ENCODE results near the gene ATE1. TPM values are rescaled to one million over a fixed set of nuclear protein-coding genes. Genes with fewer than 3 reads are reported as not detected.
A peak's percentile ranks its signal among the peaks of the same experiment; 100 is the strongest.

Gene ATE1
- total RNA-seq, 1 donor from 2014 or later = 20.3 TPM

DNA sequence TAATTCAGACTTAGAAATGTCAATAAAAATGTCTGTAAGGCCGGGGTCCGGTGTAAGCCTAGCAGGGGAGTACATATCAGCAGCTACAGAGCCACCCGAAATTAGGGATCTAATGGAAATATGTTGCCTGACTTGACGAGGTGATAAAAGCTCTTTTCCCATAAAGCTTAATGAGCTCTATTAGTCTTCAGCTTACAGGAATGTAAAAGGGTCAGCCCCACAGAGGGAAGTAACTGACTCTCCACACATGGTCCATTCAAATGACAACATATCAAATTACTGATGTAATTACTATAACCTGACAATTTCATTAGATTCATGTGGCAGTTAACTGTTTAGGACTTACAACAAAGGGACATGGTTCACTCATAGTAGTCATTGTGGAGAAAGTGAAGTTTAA lies 62.3 kb downstream of the ATE1 start:
- ATAC-seq = no peak

DNA sequence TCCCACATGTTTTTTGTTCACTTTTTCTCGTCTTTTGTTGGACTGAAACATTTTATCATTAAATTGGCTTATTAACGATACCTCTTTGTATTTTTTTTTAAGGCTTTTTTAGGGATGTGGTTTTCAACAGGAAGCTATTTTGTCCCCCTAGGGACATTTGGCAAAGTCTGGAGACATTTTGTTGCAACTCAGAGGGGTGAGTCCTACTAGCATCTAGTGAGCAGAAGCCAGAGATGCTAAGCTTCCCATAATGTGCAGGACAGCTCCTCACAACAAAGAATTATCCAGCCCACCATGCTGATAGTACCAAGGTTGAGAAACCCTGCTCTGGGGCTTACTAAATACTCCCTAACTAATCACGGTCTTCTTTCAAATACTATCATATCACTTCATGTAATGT lies 63.2 kb downstream of the ATE1 start:
- no peak for ATAC-seq

DNA sequence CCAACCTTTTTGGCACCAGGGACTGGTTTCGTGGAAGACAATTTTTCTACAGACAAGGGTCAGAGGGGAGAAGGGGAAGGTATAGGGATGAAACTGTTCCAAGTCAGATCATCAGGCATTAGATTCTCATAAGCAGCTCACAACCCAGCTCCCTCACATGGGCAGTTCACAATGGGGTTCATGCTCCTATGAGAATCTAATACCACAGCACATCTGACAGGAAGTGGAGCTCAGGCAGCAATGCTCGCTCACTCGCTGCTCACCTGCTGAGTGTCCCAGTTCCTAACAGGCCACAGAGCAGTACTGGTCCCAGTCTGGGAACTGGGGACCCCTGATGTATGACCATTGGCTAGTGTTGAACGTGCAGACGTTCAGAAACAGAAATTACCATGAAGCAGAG lies 63.7 kb downstream of the ATE1 start:
- ATAC-seq = no peak

DNA sequence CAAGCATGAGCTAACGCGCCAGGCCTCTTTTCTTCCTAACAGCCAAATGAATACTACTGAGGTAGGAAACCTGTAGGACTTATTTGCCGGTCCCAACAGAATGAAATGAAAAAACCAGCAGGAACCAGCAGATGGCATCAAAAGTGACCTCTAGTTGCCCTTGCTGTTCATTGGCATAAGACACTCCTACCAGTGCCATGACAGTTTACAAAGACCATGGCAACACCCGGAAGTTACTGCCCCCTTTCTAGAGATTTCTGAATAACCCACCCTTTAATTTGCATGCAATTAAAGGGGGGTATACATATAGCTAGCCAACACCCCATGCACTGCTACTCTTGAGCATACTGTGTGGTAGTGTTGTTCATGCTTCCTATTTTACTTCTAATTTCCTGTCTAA lies 65.2 kb downstream of the ATE1 start:
- ATAC-seq = no peak

DNA sequence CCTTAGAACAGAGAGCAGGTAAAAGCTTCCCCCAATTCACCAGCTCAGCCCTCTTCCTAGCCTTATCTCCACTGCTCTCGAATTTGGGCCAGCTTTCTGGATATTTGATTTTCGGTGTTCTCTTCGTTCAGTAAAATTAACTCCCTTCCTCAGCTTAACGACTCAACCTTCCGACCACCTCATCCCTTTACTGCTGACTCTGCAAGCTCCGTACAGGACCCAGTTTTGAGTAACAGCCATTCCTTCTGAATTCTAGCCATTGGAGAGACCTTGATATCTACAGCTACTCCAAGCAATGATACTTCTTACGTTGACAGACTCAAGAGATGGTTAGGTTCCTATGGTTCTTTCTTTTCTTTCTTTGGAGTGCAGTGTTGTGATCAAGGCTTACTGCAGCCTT lies 65.8 kb downstream of the ATE1 start:
- no peak for ATAC-seq

DNA sequence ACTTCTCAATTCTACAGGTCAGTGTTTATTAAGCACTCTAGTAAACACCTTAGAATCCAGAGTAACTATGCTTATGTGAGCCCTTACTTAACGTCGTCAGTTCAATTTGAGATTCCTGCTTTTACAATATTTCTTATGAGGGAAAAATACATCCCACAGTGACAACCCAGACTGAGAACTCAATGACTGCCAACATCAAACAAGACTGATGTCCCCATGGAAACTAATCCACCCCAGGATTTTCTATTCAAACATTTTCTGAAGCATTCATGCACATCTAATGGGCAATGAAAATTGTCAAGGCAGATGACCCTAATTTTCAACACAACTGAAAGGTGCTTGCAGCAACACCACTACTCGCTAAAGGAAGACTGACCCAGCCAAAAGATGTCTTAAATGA lies 67.0 kb downstream of the ATE1 start:
- no peak for ATAC-seq

DNA sequence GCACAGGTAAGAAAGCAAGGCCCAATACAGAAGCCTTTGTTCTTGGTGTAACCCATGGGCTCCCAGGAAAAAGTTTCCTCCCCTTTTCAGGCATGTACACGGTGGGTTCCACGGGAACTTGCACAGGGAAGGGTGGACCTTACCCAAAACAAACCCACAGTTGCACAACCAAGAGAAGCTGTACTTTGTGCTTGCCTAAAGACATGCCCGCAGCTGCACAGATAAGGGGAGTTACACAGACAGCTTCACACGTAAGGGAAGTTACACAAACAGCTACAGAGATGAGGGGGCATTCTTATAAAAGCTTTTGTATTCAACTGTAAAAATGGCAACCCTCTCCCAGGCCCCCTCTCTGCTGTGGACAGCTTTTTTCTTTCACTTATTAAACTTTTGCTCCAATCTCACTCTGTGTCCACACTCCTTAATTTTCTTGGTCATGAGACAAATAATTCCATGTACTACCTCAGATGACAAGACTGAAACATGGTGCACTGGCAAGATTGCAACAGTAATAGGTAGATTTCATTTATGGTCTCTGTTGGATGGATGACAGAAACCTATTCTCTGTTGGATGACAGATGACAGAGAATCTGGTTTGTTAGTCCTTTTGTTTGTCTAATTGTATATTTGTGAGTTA lies 72.9 kb downstream of the ATE1 start:
- no peak for ATAC-seq

DNA sequence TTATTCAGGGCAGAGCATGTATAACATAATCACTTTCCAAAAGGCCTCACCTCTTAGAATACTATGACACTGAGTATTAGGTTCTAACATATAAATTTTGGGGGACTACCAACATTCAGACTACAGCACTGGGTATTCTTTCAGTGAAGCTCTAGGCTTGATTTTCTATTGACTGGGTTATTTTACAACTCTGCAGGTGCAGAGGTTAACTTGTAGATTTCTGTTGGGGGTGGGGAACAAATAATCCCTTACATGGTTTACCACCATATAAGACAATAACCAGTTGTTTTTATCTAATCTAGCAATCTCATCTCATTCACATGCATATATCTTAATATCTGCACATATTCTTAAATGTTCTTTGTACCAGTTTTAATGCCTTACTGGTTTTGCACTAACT lies 73.9 kb downstream of the ATE1 start:
- no peak for ATAC-seq

DNA sequence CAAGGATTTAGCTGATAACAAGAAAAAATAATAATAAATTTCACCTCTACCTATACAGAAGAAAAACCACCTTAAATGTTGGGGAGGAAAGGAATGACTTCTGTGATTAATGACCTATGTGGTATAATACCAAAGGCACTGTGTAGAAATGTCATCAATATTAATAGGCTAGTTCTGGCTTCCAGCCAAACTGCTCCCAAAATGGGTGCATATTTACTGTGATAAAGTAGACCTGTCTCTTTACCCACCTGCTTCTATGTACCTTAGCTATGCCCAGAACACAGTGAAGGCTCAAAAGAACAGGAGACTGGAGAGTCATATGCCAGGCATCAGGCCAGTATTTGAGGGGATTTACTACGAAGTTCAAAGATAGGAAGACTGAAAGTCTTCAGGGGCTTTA lies 76.0 kb downstream of the ATE1 start:
- no peak for ATAC-seq

DNA sequence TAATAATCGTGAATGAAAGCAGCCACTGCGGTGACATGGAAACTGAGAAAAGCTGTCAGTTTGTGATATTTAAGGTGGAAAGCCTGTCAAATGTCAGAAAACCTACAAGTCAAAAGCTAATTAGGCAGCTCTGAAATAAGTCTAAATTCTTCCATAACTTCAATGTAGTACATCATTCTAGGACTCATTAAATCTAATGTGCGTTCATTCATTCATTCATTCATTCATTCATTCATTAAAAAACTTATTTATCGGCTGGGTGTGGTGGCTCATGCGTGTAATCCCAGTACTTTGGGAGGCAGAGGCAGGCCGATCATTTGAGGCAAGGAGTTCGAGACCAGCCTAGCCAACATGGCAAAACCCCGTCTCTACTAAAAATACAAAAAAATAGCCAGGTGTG lies 79.7 kb downstream of the ATE1 start:
- ATAC-seq = no peak

DNA sequence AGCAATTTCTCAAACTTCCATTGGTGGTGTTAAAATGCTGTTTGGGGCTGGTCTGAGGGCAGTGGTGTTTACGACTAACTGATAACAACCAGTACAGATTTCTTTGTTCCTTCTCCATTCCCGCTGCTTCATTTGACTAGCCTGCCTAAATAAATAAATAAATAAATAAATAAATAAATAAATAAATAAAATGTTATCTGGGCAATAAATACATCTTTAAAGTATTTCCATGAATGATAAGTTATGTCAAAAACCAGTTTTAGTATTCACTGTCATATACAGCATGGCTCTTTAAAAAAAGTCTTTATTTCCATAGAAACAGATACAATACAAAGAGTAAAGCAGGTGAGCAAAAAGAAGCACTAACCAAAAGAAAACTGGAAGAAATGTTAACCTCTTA lies 81.3 kb downstream of the ATE1 start:
- no peak for ATAC-seq

DNA sequence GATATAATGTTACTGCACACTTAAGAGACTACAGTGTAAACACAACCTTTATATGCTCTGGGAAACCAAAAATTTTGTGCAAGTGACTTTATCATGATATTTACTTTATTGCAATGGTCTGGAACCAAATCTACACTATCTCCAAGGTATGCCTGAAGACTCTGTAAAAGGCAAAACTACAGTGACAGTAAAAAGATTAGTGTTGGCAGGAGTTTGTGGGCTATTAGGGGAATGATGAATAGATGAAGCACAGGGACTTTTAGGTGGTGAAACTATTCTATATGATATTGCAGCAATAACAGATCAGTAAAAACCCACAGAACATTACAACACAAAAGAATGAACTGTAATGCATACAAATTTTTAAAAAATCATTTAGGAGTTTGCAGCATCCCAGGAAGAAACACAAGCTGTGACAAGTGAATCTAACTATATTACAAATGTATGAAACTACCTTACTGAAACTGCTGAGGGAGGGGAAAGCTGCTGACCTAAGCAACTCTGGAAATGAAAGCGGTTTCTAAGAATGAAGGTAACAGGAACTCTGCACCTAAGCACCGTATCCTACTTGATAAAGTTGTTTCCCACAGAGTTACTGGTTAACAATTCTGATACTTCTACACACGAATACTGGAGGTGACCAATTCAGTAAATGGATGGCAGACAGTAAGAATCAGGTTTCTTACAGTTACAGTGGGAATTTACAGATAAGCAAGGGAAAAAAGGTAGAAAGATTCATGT lies 82.6 kb downstream of the ATE1 start:
- ATAC-seq = no peak

DNA sequence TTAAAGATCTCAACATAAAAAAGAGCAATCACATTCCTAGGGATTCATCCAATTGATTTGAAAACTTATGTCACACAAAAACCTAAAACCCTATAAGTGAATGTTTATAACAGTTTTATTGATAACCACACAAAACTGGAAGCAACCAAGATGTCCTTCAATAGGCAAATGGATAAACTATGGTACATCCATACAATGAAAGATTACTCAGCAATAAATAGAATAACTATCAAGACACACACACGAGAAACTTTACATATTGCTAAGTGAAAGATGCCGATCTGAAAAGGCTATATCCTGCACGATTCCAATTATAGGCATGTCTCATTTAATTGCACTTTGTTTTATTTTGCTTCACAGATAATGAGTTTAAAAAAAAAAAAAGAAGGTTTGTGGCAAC lies 83.3 kb downstream of the ATE1 start:
- ATAC-seq = no peak

DNA sequence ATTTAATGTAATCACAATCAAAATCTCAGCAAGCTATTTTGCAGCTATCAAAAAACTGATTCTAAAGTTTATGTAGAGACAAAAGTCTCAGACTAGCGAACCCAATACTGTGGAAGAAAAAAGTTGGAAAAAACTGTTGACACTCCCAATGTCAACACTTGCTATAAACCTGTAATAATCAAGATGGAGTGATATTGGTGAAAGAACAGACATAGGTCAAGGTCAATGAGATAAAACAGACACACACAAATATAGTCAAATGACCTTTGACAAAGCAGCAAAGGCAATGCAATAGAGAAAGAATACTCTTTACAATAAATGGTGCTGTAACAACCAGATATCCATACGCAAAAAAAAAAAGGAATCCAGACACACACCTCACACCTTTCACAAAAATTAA lies 84.5 kb downstream of the ATE1 start:
- ATAC-seq = no peak

DNA sequence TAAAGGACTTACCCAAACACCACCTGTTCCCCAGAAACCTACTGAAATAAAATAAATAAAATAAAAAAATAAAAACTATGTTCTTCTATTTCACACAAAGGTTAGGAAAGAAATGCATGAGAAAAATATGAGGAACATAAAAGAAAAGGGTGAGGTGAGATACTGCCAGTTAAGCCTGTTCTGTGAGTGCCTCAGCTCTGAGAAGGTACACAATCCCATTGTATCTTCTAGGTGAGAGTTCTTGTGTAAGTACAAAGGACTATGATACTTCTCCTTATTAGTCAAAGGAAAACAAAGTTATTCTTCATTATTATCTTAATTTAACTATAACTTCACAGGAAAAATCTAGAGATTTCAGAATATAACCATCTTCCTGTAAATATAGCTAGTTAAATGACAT lies 86.0 kb downstream of the ATE1 start:
- ATAC-seq = peak; percentile 97

DNA sequence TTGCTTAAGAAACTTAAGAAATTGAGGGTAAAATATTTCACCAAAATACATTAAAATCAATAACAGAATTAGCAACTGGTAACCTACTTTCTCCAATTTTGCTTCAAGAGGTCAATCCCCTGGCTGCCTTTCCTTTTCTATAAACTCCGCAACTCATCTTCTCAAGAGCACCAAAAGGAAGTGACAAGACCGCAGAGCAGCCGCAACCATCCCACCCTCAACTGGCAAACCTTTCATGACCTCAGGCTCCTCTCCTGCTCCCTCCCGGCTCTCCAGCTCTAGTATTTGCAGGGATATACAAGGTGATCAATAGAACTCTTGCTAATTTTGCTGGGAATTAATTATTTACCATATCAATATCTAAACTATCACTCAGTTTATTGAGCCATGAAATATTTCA lies 88.9 kb downstream of the ATE1 start:
- no peak for ATAC-seq

DNA sequence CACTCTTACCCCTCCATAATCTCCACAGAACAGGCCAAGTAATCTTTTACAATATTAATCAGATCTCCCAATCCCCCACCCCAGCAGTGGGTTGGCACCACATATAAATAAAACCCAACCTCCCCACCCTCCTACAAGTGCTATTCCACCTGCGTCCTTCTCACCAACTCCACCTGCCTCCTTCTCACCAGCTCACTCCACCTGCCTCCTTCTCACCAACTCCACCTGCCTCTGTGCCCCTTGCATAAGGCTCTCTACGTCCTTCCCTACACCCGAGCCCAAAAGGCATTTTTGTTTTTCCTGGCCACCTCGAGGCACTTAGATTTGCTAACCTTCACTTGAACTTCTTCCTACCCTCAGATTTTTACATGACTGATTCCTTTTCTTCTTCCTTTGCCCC lies 89.7 kb downstream of the ATE1 start:
- no peak for ATAC-seq

DNA sequence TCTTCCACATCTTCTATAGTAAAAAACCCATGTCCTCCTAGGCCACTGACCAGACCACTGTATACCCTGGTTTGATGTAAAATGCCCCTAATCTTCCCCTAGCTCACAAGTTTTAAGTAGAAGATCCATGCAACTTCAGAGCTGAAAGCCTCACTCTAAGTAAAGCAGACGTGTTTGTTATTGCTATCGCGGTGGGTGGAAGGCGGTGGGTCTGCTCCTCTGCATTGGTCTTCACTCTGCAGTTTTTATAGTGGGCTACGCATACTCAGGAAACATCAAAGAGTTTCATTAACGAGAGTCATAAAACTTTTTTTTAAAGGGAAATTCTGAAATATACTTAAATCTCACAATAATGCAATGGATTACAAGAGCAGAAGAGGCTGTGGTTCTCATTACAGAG lies 91.7 kb downstream of the ATE1 start:
- no peak for ATAC-seq

DNA sequence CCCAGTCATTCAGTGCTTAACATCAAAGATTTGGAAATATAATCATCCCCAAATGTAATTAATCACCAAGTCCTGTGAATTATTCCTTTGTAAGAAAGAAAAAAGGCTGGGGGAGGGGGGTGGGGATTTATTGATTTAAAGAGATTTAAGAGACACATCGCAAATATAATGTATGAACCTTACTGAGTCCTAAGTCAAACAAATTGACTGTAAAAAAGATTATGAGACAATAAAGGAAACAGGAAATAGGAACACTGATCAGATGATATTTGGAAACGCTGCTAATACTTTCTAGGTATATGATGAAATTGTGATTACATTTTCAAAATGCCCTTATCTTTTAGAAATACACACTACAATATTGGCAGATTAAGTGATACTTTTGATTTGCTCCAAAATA lies 92.5 kb downstream of the ATE1 start:
- no peak for ATAC-seq

DNA sequence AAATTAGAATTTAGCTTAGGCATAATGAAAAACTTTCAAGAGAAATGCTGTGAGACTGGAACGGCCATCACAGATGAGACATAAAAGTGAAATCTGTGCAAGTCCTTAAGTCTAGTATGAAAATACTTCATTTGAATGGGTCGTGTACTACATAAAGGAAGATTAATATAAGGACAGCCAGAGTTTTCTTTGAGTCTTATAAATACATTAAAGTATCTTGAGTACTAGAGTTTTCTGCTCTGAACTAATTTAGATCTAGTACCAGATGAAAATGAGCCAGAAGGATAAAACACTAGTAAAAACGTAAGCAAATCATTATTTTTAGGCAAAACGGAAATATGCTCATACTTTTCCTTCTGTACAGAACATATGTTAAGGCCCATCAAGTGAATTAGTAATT lies 93.1 kb downstream of the ATE1 start:
- ATAC-seq = no peak

DNA sequence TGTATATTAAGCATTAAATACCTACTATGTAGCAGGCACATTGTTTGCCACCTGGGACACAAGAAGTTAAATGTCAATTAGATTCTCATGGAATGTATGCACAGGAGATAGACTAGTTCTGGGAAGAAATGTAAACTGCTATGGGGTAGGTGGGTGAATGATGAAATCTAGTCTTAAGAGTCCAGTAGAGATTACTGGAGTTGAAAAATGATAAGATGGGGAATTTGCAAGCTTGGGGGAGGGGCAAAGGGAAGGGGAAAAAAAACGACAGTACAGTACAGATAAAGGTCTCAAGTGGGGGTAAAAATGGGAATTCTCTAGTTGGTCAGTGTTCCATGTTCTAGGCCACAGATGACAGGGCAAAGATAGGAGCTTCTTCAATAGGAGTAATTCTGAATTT lies 94.4 kb downstream of the ATE1 start:
- ATAC-seq = no peak

DNA sequence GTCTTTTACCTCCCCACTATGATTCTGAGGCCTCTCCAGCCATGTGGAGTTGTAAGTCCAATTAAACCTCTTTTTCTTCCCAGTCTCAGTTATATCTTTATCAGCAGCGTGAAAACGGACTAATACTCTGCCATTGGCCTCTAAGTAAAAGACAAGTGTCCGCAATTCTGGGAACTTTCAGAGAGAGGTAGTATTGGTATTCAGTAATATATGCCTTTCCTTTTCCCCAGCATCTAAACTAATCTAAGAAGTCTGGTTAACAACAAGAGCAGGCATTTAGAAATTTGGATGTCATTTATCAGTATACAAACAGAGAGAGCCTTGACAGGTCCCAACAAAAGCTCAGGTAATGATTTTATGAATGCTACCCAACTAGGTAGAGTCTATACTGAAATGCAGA lies 95.2 kb downstream of the ATE1 start:
- ATAC-seq = no peak

DNA sequence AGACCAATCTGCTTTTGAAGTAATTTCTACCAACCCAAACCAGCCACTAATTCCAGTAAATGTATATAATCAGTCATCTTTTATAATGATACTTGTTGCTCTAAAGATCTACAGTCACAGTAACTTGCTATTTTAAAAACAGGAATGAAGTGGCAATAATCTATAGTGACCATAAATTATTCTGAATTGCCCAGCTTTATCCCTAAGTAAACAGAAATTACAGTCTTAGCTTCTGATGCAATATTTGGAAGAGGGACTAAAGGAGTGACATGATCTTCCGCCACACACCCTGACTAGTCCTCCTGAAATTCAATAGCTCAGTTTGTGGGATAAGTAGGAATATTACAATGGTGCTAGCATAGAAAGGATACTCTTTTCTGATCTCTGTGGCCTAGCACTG lies 96.1 kb downstream of the ATE1 start:
- ATAC-seq = peak; percentile 35

DNA sequence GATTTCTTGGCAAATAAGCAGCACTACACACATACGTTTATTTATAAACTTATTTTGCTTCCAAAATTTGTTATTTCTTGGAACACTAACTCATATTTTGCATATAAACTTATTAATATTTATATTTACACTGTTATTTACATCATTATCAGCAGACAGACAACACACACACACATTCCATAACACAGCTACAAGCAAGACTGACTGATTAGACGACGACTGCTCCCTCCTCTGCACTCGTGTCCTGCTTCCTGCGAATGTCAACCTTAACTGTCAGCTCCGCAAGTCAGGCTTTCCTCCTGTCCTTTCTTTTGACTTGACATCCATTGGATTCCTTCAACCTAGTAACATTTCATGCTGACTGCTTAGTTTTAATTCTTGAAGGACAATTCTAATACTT lies 96.6 kb downstream of the ATE1 start:
- ATAC-seq = no peak

DNA sequence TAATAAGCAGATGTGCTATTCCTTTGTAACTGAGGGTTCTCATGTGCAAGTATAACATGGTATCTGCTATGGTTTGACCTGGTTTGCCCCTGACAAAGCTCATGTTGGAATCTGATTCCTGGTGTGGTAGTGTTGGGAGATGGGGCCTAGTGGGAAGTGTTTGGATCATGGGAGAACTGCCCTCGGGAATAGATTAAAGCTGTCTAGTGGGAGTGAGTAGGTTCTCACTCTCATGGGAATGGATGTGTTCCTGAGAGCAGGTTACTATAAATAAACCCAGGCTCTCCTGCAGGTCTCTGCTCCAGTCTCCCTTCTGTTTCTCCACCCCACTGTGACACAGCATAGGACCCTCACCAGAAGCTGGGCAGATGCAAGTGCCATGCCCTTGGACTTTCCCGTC lies 97.7 kb downstream of the ATE1 start:
- ATAC-seq = no peak
